Measurements from ENCODE around the gene SCAF1. TPM values are rescaled to one million over a fixed set of nuclear protein-coding genes. Genes with fewer than 3 reads are reported as not detected.

SCAF1 gene
- total and polyA plus RNA-seq, 9 of the 15 experiments (the other 6 are each of a cell fraction or from before 2014, with no cell fraction given), result 0.20 to 79.0 (median 4.9) TPM

DNA sequence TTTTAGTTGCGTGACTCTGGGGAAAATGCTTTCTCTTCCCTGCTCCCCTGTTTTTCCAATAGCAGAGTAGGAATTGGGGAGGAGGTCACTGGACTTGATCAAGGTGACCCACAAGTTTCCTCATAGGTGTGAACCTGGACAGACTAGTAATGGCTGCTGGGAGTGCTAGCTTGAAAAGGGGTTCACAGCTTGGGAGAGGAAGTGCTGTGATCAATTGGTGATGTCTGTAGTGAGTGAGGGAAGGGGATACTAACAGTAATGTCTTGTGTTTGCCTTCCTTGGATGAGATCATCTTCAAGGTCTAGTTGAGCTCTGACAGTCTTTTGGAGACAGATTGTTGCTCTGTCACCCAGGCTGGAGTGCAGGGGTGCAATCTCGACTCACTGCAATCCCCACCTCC, 25.5 kb downstream of the SCAF1 start:
- Histone ChIP-seq H3K4me2 (ENCODE audit: insufficient read depth, low read length) (peak overlapping the region; percentile 99), H3K79me2 (ENCODE audit: control insufficient read depth, insufficient read depth, low read length) (peaks cover 58% of the 10 kb centered on the region), H3K9me3 (replicated peaks; ENCODE audit: control insufficient read depth, insufficient read depth, low read depth, low read length) (no peaks in the 10 kb centered on the region), H3K4me1 (replicated peaks in 1 of 2; ENCODE audit: control insufficient read depth in 2 of 2, insufficient read depth in 2 of 2, low read length in 2 of 2) (peaks cover 16 to 35% of the 10 kb centered on the region in 2 experiments; a peak in 4 of 5 replicates), H3K4me3 (peak overlapping the region; percentile 81), H3K27me3 (ENCODE audit: control insufficient read depth in 2 of 2, insufficient read depth in 2 of 2, low read length in 2 of 2) (no peaks in the 10 kb centered on the region), H3K27ac (ENCODE audit: extremely low read depth, low read depth, low read length) (peak overlapping the region; percentile 91), H3K9ac (ENCODE audit: insufficient read depth in 1 of 2, low read depth in 2 of 2, low read length in 2 of 2) (peak overlapping the region; percentile 94 to 98), H2AFZ (ENCODE audit: low read depth, low read length) (no peak overlapping the region), H3K9me1 (ENCODE audit: control insufficient read depth, insufficient read depth, low read length) (no peaks in the 10 kb centered on the region), H4K20me1 (replicated peaks; ENCODE audit: control insufficient read depth, insufficient read depth, low read length) (peaks cover 6% of the 10 kb centered on the region; the same call in 1 of the 2 replicates), H3K36me3 (ENCODE audit: control insufficient read depth, insufficient read depth, low read length) (peaks cover 56% of the 10 kb centered on the region)
- 70% methylated on average over 2 of the region's 2 CpGs for WGBS (ENCODE audit: insufficient coverage, low coverage, missing lambda C conversion rate)
- no peak for ATAC-seq
- POLR2A ChIA-PET, result interaction anchor here (5.2 to 6.1 kb wide), 2 partner anchors 9 to 11 kb away, joined by 28 to 35 read pairs; partner anchors contain the start of gene PRMT1
- in situ Hi-C loops (cut with MboI) (no loop called here), intact Hi-C loops (cut with micrococcal nuclease) (no loop called here)
- CTCF ChIA-PET (ENCODE audit: low intra/inter-chr PET ratio), result no interaction called here
- BruUV-seq (replicated peaks), result no TSS peak
- FAIRE-seq, result peak; percentile 40
- DNase-seq (ENCODE audit: extremely low read depth in 1 of 4, low spot score in 3 of 4), result peak in 1 of 4 experiments; percentile 31
- TF ChIP-seq ZBTB17 (CRISPR knock-in tag; IDR thresholded peaks at IDR 0.05), result peak; percentile 98
- TF ChIP-seq JUN (IDR thresholded peaks at IDR 0.05; ENCODE audit: borderline replicate concordance, low read depth, low read length), result 0 out of 2 replicates have a peak, but pooled peaks have one; percentile 11
- TF ChIP-seq JUN (CRISPR knock-in tag; IDR thresholded peaks at IDR 0.05; ENCODE audit: borderline replicate concordance), result no peak
- TF ChIP-seq, protein P1, sequence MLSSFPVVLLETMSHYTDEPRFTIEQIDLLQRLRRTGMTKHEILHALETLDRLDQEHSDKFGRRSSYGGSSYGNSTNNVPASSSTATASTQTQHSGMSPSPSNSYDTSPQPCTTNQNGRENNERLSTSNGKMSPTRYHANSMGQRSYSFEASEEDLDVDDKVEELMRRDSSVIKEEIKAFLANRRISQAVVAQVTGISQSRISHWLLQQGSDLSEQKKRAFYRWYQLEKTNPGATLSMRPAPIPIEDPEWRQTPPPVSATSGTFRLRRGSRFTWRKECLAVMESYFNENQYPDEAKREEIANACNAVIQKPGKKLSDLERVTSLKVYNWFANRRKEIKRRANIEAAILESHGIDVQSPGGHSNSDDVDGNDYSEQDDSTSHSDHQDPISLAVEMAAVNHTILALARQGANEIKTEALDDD (IDR thresholded peaks at IDR 0.05), result peak; percentile 46; the same call in 1 of the 2 replicates
- 0 out of 4 replicates have a peak, but pooled peaks of 1 of the 2 experiments have one; percentile 8 for TF ChIP-seq RCOR1 (IDR thresholded peaks at IDR 0.05; ENCODE audit: borderline replicate concordance in 1 of 2, low read depth in 2 of 2, low read length in 2 of 2)
- no peak for TF ChIP-seq PPARD (CRISPR knock-in tag; IDR thresholded peaks at IDR 0.05)
- no peak for TF ChIP-seq DMBX1 (CRISPR knock-in tag; IDR thresholded peaks at IDR 0.05; ENCODE audit: borderline replicate concordance)
- TF ChIP-seq GABPB1 (CRISPR knock-in tag; IDR thresholded peaks at IDR 0.05), result no peak
- peak; percentile 68 for TF ChIP-seq ATF7 (IDR thresholded peaks at IDR 0.05)
- TF ChIP-seq, protein P2, sequence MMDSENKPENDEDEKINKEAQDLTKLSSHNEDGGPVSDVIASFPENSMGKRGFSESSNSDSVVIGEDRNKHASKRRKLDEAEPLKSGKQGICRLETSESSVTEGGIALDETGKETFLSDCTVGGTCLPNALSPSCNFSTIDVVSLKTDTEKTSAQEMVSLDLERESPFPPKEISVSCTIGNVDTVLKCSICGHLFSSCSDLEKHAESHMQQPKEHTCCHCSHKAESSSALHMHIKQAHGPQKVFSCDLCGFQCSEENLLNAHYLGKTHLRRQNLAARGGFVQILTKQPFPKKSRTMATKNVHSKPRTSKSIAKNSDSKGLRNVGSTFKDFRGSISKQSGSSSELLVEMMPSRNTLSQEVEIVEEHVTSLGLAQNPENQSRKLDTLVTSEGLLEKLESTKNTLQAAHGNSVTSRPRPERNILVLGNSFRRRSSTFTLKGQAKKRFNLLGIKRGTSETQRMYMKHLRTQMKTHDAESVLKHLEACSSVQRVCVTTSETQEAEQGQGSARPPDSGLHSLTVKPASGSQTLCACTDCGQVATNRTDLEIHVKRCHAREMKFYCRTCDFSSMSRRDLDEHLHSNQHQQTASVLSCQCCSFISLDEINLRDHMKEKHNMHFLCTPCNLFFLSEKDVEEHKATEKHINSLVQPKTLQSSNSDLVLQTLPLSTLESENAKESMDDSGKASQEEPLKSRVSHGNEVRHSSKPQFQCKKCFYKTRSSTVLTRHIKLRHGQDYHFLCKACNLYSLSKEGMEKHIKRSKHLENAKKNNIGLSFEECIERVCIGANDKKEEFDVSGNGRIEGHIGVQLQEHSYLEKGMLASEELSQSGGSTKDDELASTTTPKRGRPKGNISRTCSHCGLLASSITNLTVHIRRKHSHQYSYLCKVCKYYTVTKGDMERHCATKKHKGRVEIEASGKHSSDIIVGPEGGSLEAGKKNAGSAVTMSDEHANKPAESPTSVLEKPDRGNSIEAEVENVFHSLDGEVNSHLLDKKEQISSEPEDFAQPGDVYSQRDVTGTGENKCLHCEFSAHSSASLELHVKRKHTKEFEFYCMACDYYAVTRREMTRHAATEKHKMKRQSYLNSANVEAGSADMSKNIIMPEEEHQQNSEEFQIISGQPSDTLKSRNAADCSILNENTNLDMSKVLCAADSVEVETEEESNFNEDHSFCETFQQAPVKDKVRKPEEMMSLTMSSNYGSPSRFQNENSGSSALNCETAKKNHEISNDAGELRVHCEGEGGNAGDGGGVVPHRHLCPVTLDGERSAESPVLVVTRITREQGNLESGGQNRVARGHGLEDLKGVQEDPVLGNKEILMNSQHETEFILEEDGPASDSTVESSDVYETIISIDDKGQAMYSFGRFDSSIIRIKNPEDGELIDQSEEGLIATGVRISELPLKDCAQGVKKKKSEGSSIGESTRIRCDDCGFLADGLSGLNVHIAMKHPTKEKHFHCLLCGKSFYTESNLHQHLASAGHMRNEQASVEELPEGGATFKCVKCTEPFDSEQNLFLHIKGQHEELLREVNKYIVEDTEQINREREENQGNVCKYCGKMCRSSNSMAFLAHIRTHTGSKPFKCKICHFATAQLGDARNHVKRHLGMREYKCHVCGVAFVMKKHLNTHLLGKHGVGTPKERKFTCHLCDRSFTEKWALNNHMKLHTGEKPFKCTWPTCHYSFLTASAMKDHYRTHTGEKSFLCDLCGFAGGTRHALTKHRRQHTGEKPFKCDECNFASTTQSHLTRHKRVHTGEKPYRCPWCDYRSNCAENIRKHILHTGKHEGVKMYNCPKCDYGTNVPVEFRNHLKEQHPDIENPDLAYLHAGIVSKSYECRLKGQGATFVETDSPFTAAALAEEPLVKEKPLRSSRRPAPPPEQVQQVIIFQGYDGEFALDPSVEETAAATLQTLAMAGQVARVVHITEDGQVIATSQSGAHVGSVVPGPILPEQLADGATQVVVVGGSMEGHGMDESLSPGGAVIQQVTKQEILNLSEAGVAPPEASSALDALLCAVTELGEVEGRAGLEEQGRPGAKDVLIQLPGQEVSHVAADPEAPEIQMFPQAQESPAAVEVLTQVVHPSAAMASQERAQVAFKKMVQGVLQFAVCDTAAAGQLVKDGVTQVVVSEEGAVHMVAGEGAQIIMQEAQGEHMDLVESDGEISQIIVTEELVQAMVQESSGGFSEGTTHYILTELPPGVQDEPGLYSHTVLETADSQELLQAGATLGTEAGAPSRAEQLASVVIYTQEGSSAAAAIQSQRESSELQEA (IDR thresholded peaks at IDR 0.05; ENCODE audit: low read depth), result no peak
- TF ChIP-seq SRF (CRISPR knock-in tag; IDR thresholded peaks at IDR 0.05), result no peak
- TF ChIP-seq ZBED1 (IDR thresholded peaks at IDR 0.05), result no peak
- TF ChIP-seq RHOXF2B (CRISPR knock-in tag; conservative IDR thresholded peaks at IDR 0.05), result no peak
- TF ChIP-seq CREM (IDR thresholded peaks at IDR 0.05; ENCODE audit: low read depth), result 0 out of 2 replicates have a peak, but pooled peaks have one; percentile 18
- TF ChIP-seq ZEB2 (IDR thresholded peaks at IDR 0.05), result no peak

All from K562 (cell line).